Gastrocnemius medialis (tissue), 4 donors: Measurements from ENCODE around the gene CCDC40. TPM values are rescaled to one million over a fixed set of nuclear protein-coding genes. Genes with fewer than 3 reads are reported as not detected.
A peak's percentile ranks its signal among the peaks of the same experiment; 100 is the strongest.

Experiments
- ATAC-seq, 2 donors: fragments of 150-250 bp; one replicate each; pipeline ENCODE4 v1.9.1; 2016
- DNase-seq, 2 donors: peaks; one replicate each; pipeline ENCODE4 v3.0.0-alpha.2; 2019
- H3K27ac ChIP-seq, 4 donors: fragments of 200-600 bp; sonication (generic); 1 replicate in 1 of 4; 2 replicates in 3 of 4; pipeline ENCODE4 v1.5.1; 2016 to 2018; ENCODE audit warnings: mild to moderate bottlenecking in 2 of 4, moderate library complexity in 1 of 4
- H3K27me3 ChIP-seq, 3 donors: fragments of 200-600 bp; sonication (generic) in 2 of 3; 1 replicate in 1 of 3; 2 replicates in 2 of 3; pipeline versions ENCODE4 v1.5.1 to v1.6.0; 2016 to 2019; ENCODE audit warnings: mild to moderate bottlenecking in 1 of 3, moderate library complexity in 1 of 3
- H3K36me3 ChIP-seq, 2 donors: fragments of 200-600 bp; sonication (generic) in 1 of 2; one replicate each; pipeline ENCODE4 v1.5.1; 2017 to 2018
- H3K4me1 ChIP-seq, 2 donors: fragments of 200-600 bp; sonication (generic) in 1 of 2; one replicate each; pipeline ENCODE4 v1.5.1; 2016 to 2017; ENCODE audit warnings: mild to moderate bottlenecking in 2 of 2
- H3K4me3 ChIP-seq, 4 donors: fragments of 200-600 bp; sonication (generic) in 3 of 4; 1 replicate in 1 of 4; 2 replicates in 3 of 4; pipeline ENCODE4 v1.5.1; 2016 to 2019; ENCODE audit warnings: mild to moderate bottlenecking in 2 of 4
- H3K9me3 ChIP-seq, 3 donors: fragments of 200-600 bp; sonication (generic) in 2 of 3; 1 replicate in 1 of 3; 2 replicates in 2 of 3; pipeline ENCODE4 v1.5.1; 2016 to 2019
- POLR2A ChIP-seq, 2 donors: fragments of 450-650 bp; IDR thresholded peaks; one replicate each; pipeline ENCODE4 v1.6.1; 2017; ENCODE audit warnings: antibody characterized with exemption in 2 of 2, mild to moderate bottlenecking in 2 of 2, moderate library complexity in 2 of 2
- in situ Hi-C, 4 donors: fragments of 200-750 bp; cut with MboI; loops; one replicate each; pipeline versions ENCODE4 v1.15.0 to v1.8.0; 2017; ENCODE audit warnings: low sequenced_read_pairs in 4 of 4
- intact Hi-C: fragments of 100-400 bp; cut with DNase I; formaldehyde crosslinking; loops from one replicate; pipeline ENCODE4 v1.15.1; 2023; ENCODE audit warnings: low total_unique reads
- total RNA-seq, 4 donors: library from RNA; depleted of rRNA; stranded (reverse); fragments of >200 nt; gene quantifications; one replicate each; pipeline versions ENCODE4 v1.1.0 to v1.2.3, GENCODE V29; 2016
- TF ChIP-seq, protein P1 (sequence below), 5 experiments: fragments of 450-650 bp in 3 of 5; fragments of 200-600 bp in 2 of 5; sonication (generic) in 2 of 5; IDR thresholded peaks in 4 of 5; conservative IDR thresholded peaks in 1 of 5; 1 replicate in 4 of 5; 2 replicates in 1 of 5; pipeline ENCODE4 v1.5.1; 2016 to 2019; ENCODE audit warnings: antibody characterized with exemption in 5 of 5, mild to moderate bottlenecking in 3 of 5, moderate library complexity in 3 of 5

Gene CCDC40
- total RNA-seq, 4 donors from 2014 or later = 0.18 to 2.1 (median 1.1) TPM

GRCh38 chr17:80081596-80081995 lies 45.2 kb downstream of the CCDC40 start:
- Histone ChIP-seq H3K27me3 (no peaks in the 10 kb centered on the region), H3K36me3 (no peaks in the 10 kb centered on the region), H3K27ac (no peak overlapping the region), H3K9me3 (no peaks in the 10 kb centered on the region), H3K4me1 (peaks cover 0 to 6% of the 10 kb centered on the region in 2 donors), H3K4me3 (no peak overlapping the region)
- no peak for ATAC-seq
- no peak for TF ChIP-seq POLR2A (IDR thresholded peaks at IDR 0.05)
- TF ChIP-seq, protein P1, sequence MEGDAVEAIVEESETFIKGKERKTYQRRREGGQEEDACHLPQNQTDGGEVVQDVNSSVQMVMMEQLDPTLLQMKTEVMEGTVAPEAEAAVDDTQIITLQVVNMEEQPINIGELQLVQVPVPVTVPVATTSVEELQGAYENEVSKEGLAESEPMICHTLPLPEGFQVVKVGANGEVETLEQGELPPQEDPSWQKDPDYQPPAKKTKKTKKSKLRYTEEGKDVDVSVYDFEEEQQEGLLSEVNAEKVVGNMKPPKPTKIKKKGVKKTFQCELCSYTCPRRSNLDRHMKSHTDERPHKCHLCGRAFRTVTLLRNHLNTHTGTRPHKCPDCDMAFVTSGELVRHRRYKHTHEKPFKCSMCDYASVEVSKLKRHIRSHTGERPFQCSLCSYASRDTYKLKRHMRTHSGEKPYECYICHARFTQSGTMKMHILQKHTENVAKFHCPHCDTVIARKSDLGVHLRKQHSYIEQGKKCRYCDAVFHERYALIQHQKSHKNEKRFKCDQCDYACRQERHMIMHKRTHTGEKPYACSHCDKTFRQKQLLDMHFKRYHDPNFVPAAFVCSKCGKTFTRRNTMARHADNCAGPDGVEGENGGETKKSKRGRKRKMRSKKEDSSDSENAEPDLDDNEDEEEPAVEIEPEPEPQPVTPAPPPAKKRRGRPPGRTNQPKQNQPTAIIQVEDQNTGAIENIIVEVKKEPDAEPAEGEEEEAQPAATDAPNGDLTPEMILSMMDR (IDR thresholded peaks at IDR 0.05 in 4 of 5, conservative IDR thresholded peaks at IDR 0.05 in 1 of 5) = no peak
- intact Hi-C loops = no loop called here
- in situ Hi-C loops = no loop called here
- DNase-seq = no peak

DNA sequence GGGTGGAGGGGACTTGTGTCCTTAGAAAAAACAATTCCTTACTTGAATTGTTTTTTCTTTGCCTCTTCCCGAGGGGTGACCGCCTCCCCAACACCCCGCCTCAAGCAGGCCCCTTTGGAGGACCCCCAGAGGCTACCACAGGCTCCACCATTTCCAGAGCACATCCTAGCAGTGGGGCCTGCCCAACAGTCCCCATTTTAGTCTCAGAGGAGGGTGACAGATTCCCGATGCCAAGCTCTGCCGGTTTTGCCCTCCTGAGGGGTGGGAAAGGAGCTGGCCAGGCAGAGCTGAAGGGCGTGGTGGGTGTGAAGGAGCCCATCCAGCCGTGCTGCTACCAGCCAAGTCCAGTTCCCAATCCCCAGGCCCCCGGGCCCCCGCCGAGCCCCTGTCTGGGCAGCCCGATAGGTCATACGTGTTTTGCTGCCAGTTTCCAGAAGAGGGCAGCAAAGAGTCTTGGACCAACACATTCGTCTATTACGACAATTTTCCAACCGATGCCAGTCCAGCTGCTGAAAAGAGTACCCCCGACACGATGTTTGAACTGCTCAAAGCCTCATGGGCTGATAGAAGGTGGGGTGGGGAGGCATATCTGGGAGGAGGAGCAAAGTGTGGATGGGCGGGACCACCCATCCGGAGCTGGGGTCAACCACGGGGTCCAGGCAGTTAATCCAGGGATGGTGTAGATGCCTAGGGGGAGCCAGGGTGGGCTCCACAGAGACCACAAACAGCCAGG lies 46.1 kb downstream of the CCDC40 start:
- in situ Hi-C loops (no loop called here), intact Hi-C loops (loop anchor here (2.0 kb wide), 1 partner anchor 74 kb away; no protein-coding TSS in a partner anchor)
- ATAC-seq (peak; percentile 66 to 75), DNase-seq (peak in 1 of 2 donors; percentile 55)
- Histone ChIP-seq H3K27ac (no peak overlapping the region), H3K4me1 (peaks cover 0 to 6% of the 10 kb centered on the region in 2 donors), H3K36me3 (no peaks in the 10 kb centered on the region), H3K4me3 (peak overlapping the region in 3 of 4 donors; percentile 7 to 45 (median 42)), H3K27me3 (no peaks in the 10 kb centered on the region), H3K9me3 (no peaks in the 10 kb centered on the region)
- TF ChIP-seq, protein P1 (IDR thresholded peaks at IDR 0.05 in 4 of 5, conservative IDR thresholded peaks at IDR 0.05 in 1 of 5) = peak; percentile 38 to 83 (median 68)
- TF ChIP-seq POLR2A (IDR thresholded peaks at IDR 0.05) = no peak

DNA sequence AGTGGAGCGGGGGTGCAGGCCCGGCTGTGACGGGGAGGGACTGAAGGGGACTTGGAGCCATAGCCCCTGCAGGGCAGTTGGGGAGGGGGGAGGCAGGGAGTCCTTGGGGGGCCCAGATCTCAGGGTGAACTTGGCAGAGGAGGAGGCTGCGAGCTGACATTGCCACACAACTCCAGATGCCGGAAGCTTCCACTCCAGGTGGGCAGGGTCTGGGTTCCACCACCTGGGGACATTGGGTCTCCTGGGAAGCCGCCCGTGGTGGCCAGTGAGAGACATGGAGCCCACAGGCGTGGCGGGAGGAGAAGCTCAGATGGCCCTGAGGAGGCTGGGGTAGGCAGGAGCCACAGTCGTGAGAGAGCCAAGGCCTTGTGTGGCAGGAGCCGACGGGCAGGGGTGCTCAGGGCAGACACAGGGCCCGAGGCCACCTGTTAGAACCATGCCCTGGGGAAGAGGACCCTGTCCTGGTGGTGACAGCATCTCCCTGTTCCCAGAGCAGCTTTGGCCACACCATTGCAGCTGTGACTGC lies 46.8 kb downstream of the CCDC40 start:
- Histone ChIP-seq H3K9me3 (no peaks in the 10 kb centered on the region), H3K27ac (no peak overlapping the region), H3K36me3 (no peaks in the 10 kb centered on the region), H3K27me3 (no peaks in the 10 kb centered on the region), H3K4me1 (peaks cover 0 to 6% of the 10 kb centered on the region in 2 donors), H3K4me3 (no peak overlapping the region)
- DNase-seq (no peak), ATAC-seq (no peak)
- intact Hi-C loops = loop anchor here (2.0 kb wide), 1 partner anchor 74 kb away; no protein-coding TSS in a partner anchor
- in situ Hi-C loops = no loop called here
- TF ChIP-seq POLR2A (IDR thresholded peaks at IDR 0.05) = no peak
- TF ChIP-seq, protein P1 (IDR thresholded peaks at IDR 0.05 in 4 of 5, conservative IDR thresholded peaks at IDR 0.05 in 1 of 5) = no peak

DNA sequence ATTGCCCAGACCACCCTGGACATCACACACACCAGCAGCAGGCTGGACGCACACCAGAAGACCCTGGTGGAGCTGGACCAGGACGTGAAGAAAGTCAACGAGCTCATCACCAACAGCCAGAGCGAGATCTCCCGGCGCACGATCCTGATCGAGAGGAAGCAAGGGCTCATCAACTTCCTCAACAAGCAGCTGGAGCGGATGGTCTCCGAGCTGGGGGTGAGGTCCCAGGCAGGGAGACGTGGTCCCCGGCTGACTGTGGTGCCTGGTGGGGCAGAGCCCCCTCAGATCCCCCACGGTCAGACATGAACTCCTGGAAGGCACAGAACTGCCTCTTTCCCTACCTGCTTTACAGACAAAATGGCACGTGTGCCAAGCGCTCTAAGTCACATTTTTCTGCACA lies 48.3 kb downstream of the CCDC40 start:
- TF ChIP-seq, protein P1 (IDR thresholded peaks at IDR 0.05 in 4 of 5, conservative IDR thresholded peaks at IDR 0.05 in 1 of 5) = no peak
- no peak for TF ChIP-seq POLR2A (IDR thresholded peaks at IDR 0.05)
- Histone ChIP-seq H3K9me3 (no peaks in the 10 kb centered on the region), H3K4me3 (no peak overlapping the region), H3K27me3 (no peaks in the 10 kb centered on the region), H3K27ac (no peak overlapping the region), H3K4me1 (peaks cover 0 to 6% of the 10 kb centered on the region in 2 donors), H3K36me3 (no peaks in the 10 kb centered on the region)
- no peak for ATAC-seq
- intact Hi-C loops = no loop called here
- no peak for DNase-seq
- in situ Hi-C loops = no loop called here
